Measurements from ENCODE around the gene ST6GAL1.

GRCh38 chr3:186915806-186916796, 14.2 kb upstream of the ST6GAL1 start:
- TF ChIP-seq CTCF (IDR thresholded peaks at IDR 0.05; ENCODE audit: low read depth, low read length) (no peak), POLR2A (IDR thresholded peaks at IDR 0.05; ENCODE audit: extremely low read depth, insufficient read length) (no peak)

All from NB4 (cell line).